ENCODE data around the gene SERINC2.
"Not testable (repeated sequence)": the region's sequence is repeated elsewhere in the genome, so short reads cannot be mapped to it uniquely, and the experiment has no call there.

The SERINC2 gene

DNA sequence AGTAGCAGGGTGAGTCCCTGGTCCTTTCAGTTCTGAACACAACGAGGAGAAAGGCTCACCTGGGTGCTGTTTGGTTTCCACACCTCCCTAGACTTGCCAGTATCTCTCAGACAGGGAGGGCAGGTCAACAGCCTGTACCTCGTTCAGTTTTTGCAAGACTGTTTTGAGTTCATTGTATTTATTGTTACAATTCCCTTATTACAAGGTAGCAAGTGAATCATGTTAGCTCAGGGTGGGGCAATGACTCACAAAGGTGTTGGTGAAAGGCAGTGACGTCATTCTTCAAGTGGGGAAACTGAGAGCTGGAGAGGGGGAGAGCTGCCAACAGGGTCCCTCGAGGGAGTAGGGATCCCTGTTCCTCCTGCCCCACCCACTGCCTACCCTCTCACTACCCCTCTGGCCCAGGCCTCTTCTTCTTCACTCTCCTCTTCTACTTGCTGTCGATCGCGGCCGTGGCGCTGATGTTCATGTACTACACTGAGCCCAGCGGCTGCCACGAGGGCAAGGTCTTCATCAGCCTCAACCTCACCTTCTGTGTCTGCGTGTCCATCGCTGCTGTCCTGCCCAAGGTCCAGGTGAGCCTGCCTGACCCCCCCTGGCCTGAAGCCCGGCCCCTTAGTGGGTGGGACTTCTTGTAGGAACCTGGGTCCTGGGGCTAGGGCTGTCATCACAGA, 13.4 kb downstream of the SERINC2 start:
- DNase-seq (ENCODE audit: low spot score) = no peak
- TF ChIP-seq, protein P1, sequence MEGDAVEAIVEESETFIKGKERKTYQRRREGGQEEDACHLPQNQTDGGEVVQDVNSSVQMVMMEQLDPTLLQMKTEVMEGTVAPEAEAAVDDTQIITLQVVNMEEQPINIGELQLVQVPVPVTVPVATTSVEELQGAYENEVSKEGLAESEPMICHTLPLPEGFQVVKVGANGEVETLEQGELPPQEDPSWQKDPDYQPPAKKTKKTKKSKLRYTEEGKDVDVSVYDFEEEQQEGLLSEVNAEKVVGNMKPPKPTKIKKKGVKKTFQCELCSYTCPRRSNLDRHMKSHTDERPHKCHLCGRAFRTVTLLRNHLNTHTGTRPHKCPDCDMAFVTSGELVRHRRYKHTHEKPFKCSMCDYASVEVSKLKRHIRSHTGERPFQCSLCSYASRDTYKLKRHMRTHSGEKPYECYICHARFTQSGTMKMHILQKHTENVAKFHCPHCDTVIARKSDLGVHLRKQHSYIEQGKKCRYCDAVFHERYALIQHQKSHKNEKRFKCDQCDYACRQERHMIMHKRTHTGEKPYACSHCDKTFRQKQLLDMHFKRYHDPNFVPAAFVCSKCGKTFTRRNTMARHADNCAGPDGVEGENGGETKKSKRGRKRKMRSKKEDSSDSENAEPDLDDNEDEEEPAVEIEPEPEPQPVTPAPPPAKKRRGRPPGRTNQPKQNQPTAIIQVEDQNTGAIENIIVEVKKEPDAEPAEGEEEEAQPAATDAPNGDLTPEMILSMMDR (IDR thresholded peaks at IDR 0.05; ENCODE audit: extremely low read depth, insufficient read depth, missing control alignments) = no peak
- in situ Hi-C loops (cut with MboI; ENCODE audit: low pct_unique_long_range_greater_than_20kb, low sequenced_read_pairs, unreplicated experiment) = loop anchor here (25.0 kb wide), 1 partner anchor 111 kb away; no protein-coding TSS in a partner anchor

- no peak for DNase-seq (ENCODE audit: low spot score)
- TF ChIP-seq, protein P1 (IDR thresholded peaks at IDR 0.05; ENCODE audit: extremely low read depth, insufficient read depth, missing control alignments) = no peak
- in situ Hi-C loops (cut with MboI; ENCODE audit: low pct_unique_long_range_greater_than_20kb, low sequenced_read_pairs, unreplicated experiment) = loop anchor here (25.0 kb wide), 1 partner anchor 110 kb away; no protein-coding TSS in a partner anchor
These were observed 14.3 kb downstream of the SERINC2 start for GRCh38 chr1:31427322-31427721.

GRCh38 chr1:31428436-31429221, 15.6 kb downstream of the SERINC2 start:
- TF ChIP-seq, protein P1 (IDR thresholded peaks at IDR 0.05; ENCODE audit: extremely low read depth, insufficient read depth, missing control alignments) = no peak
- DNase-seq (ENCODE audit: low spot score) = no peak
- in situ Hi-C loops (cut with MboI; ENCODE audit: low pct_unique_long_range_greater_than_20kb, low sequenced_read_pairs, unreplicated experiment) = loop anchor here (25.0 kb wide), 1 partner anchor 109 kb away; no protein-coding TSS in a partner anchor

DNA sequence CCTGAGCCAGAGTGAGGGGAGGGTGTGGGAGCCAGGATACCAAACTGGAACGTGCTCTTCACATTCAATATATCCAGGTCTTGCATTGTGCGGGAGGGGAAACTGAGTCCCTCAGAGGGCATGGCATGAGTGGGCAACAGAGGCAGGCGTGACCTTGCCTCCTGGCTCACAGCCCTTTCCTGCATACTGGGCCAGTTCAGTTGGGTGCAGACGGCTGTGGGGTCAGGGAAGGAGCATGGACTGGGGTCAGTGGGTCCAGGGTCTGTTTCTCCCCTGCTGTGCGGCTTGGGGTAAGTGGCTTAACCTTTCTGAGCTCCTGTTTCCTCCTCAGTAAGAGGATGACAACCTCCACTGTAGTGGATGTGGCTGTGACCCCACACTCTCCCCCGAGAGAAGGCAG, 16.6 kb downstream of the SERINC2 start:
- in situ Hi-C loops (cut with MboI; ENCODE audit: low pct_unique_long_range_greater_than_20kb, low sequenced_read_pairs, unreplicated experiment) = loop anchor here (25.0 kb wide), 1 partner anchor 108 kb away; no protein-coding TSS in a partner anchor
- no peak for DNase-seq (ENCODE audit: low spot score)
- TF ChIP-seq, protein P1 (IDR thresholded peaks at IDR 0.05; ENCODE audit: extremely low read depth, insufficient read depth, missing control alignments) = no peak

- not testable (repeated sequence) for DNase-seq (ENCODE audit: low spot score)
- in situ Hi-C loops (cut with MboI; ENCODE audit: low pct_unique_long_range_greater_than_20kb, low sequenced_read_pairs, unreplicated experiment) = loop anchor here (25.0 kb wide), 1 partner anchor 106 kb away; no protein-coding TSS in a partner anchor
These were observed 18.6 kb downstream of the SERINC2 start for GRCh38 chr1:31431351-31432257.

DNA sequence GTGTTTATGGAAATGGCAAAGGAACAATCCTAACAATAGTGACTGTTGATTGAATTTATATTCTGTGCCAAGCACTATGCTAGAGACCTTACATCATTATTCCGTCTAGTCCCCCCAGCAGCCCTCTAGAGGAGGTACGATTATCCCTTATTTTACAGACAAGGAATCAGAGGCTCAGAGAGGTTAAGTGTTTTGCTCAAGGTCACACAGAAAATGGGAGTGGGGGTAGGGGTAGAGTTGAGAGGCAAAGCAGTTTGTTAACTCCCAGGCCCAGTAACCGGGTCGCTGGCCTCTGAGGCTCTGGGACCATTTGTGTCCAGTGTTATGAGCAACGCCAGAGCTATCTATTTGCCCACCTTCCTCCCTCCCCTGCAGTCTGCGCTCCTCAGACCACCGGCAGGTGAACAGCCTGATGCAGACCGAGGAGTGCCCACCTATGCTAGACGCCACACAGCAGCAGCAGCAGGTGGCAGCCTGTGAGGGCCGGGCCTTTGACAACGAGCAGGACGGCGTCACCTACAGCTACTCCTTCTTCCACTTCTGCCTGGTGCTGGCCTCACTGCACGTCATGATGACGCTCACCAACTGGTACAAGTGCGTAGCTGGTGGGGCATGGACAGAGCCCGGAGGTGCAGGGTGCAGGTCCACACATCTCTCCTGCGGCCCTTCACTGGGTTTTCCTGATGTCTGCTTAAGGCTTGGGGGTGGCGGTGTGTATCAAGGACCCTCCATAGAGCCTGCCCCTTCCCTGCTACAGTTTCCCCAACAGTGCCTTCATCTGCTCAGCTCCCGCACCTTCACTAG, 19.8 kb downstream of the SERINC2 start:
- in situ Hi-C loops (cut with MboI; ENCODE audit: low pct_unique_long_range_greater_than_20kb, low sequenced_read_pairs, unreplicated experiment) = loop anchor here (25.0 kb wide), 1 partner anchor 105 kb away; no protein-coding TSS in a partner anchor
- no peak for DNase-seq (ENCODE audit: low spot score)
- TF ChIP-seq, protein P1 (IDR thresholded peaks at IDR 0.05; ENCODE audit: extremely low read depth, insufficient read depth, missing control alignments) = no peak
